ENCODE results near the gene ATP1A4. TPM values are rescaled to one million over a fixed set of nuclear protein-coding genes. Genes with fewer than 3 reads are reported as not detected.

ATP1A4 gene
- total RNA-seq, 2 donors from 2014 or later = not detected

DNA sequence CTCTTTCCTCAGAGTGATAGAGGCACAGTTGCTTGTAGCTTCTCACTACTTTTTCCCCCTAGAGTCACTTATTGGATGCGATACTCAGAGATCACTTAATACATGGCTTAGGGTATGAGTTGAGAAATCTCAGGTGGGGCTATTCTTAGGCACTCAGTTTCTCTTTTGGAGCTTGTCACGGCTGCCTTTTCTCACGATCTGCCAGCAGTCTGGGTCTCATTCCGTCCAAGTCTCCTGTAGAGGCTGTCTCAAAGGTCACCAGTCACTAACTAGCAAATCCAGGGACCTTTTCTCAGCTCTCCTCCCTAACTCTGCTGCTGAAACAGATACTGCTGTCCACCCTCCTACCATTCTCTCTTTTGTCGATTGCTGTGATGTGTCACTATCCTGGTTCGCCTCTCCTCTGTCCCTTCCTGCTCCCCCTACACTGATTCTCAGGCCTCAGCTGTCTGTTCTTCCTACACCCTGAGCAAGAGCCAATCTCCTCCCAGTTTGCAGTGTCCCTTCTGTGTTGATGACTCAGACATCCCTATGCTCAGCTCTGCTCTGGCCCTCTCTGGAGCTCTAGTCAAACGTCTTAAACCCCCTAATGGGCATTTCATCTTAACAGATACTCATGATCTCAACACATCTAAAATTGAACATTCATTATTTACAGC, 23.4 kb upstream of the ATP1A4 start:
- Mint-ChIP-seq H3K4me1 (ENCODE audit: low read depth) (no peaks in the 10 kb centered on the region), H3K4me3 (no peak overlapping the region), H3K9me3 (no peaks in the 10 kb centered on the region), H3K36me3 (ENCODE audit: insufficient read depth in 2 of 2) (no peaks in the 10 kb centered on the region), H3K27ac (no peak overlapping the region), H3K27me3 (ENCODE audit: low read depth) (peaks cover 21% of the 10 kb centered on the region)
- ATAC-seq (replicated peaks in 1 of 2) (no peak), DNase-seq (no peak)

- Mint-ChIP-seq H3K4me3 (no peak overlapping the region), H3K9me3 (no peaks in the 10 kb centered on the region), H3K36me3 (ENCODE audit: insufficient read depth in 2 of 2) (no peaks in the 10 kb centered on the region), H3K4me1 (ENCODE audit: low read depth) (no peaks in the 10 kb centered on the region), H3K27me3 (ENCODE audit: low read depth) (peaks cover 23% of the 10 kb centered on the region), H3K27ac (no peak overlapping the region)
- ATAC-seq (replicated peaks in 1 of 2) (no peak), DNase-seq (no peak)
Observed at GRCh38 chr1:160128636-160129035, 22.8 kb upstream of the ATP1A4 start.

DNA sequence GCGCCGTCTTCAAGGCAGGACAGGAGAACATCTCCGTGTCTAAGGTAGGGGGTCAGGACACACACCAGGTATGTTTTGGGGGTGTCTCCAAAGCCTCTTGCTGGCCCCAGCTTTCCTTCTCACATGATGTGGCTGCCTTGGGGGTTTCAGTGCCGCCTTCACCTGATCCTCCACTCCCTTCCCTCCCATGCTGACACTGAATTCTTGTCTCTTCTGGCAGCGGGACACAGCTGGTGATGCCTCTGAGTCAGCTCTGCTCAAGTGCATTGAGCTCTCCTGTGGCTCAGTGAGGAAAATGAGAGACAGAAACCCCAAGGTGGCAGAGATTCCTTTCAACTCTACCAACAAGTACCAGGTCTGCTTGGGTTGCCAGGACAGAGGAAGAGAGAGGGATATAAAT, 22.4 kb upstream of the ATP1A4 start:
- Mint-ChIP-seq H3K4me1 (ENCODE audit: low read depth) (no peaks in the 10 kb centered on the region), H3K36me3 (ENCODE audit: insufficient read depth in 2 of 2) (no peaks in the 10 kb centered on the region), H3K27me3 (ENCODE audit: low read depth) (peaks cover 28% of the 10 kb centered on the region), H3K9me3 (no peaks in the 10 kb centered on the region), H3K27ac (no peak overlapping the region), H3K4me3 (no peak overlapping the region)
- DNase-seq (no peak), ATAC-seq (replicated peaks in 1 of 2) (no peak)

- H3K4me3 Mint-ChIP-seq = no peak overlapping the region
- peaks cover 30% of the 10 kb centered on the region for H3K27me3 Mint-ChIP-seq (ENCODE audit: low read depth)
- DNase-seq = no peak
Observed at GRCh38 chr1:160129558-160129957, 21.8 kb upstream of the ATP1A4 start.

GRCh38 chr1:160129966-160130365, 21.4 kb upstream of the ATP1A4 start:
- ATAC-seq (replicated peaks in 1 of 2) (no peak), DNase-seq (no peak)
- Mint-ChIP-seq H3K27ac (no peak overlapping the region), H3K4me1 (ENCODE audit: low read depth) (no peaks in the 10 kb centered on the region), H3K27me3 (ENCODE audit: low read depth) (peaks cover 30% of the 10 kb centered on the region), H3K9me3 (no peaks in the 10 kb centered on the region), H3K4me3 (no peak overlapping the region), H3K36me3 (ENCODE audit: insufficient read depth in 2 of 2) (no peaks in the 10 kb centered on the region)

More at GRCh38 chr1:160129558-160129957, 21.8 kb upstream of the ATP1A4 start:
- H3K36me3 Mint-ChIP-seq (ENCODE audit: insufficient read depth in 2 of 2) = no peaks in the 10 kb centered on the region
- H3K27ac Mint-ChIP-seq = no peak overlapping the region
- ATAC-seq (replicated peaks in 1 of 2) = no peak
- no peaks in the 10 kb centered on the region for H3K4me1 Mint-ChIP-seq (ENCODE audit: low read depth)
- no peaks in the 10 kb centered on the region for H3K9me3 Mint-ChIP-seq

DNA sequence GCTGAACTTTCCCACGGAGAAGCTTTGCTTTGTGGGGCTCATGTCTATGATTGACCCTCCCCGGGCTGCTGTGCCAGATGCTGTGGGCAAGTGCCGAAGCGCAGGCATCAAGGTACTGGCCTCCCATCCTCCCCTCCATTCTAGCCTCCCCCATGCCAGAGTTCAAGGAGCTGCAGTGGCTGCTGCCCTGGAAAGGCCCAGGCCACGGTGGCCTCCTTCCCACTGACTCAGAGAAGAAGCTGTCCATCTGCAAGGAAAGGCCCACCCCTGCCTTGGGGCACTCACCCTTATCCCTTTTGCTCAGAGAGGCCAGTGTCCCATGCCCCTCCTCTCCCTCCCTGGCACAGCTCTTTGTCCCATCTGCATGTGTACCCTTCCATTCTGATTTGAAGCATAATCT, 20.9 kb upstream of the ATP1A4 start:
- no peak for DNase-seq
- Mint-ChIP-seq H3K36me3 (ENCODE audit: insufficient read depth in 2 of 2) (no peaks in the 10 kb centered on the region), H3K27me3 (ENCODE audit: low read depth) (peaks cover 30% of the 10 kb centered on the region)

DNA sequence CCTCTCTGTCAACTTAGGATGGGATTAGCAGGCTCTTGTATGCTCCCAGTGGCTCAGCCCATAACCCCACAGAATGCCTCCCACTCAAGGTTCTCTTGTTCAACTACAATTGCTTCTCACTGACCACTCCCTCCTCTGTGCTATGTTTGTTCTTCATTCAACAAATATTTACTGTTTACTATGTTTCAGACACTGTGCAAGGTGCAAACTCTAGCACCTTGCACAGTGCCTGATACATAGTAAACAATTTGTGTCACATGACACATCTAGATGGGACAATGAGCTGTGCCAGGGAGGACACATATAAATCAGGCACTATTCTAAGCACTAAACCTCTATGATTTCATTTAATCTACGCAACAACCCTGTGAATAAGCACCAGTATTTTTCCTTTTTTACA, 20.5 kb upstream of the ATP1A4 start:
- Mint-ChIP-seq H3K4me1 (ENCODE audit: low read depth) (no peaks in the 10 kb centered on the region), H3K9me3 (no peaks in the 10 kb centered on the region), H3K27ac (no peak overlapping the region), H3K36me3 (ENCODE audit: insufficient read depth in 2 of 2) (no peaks in the 10 kb centered on the region), H3K27me3 (ENCODE audit: low read depth) (peaks cover 30% of the 10 kb centered on the region), H3K4me3 (no peak overlapping the region)
- ATAC-seq (replicated peaks in 1 of 2) = no peak
- DNase-seq = no peak

More for the DNA sequence above, 20.9 kb upstream of the ATP1A4 start:
- no peak overlapping the region for H3K27ac Mint-ChIP-seq
- no peak overlapping the region for H3K4me3 Mint-ChIP-seq
- no peaks in the 10 kb centered on the region for H3K9me3 Mint-ChIP-seq
- H3K4me1 Mint-ChIP-seq (ENCODE audit: low read depth) = no peaks in the 10 kb centered on the region
- ATAC-seq (replicated peaks in 1 of 2) = no peak

DNA sequence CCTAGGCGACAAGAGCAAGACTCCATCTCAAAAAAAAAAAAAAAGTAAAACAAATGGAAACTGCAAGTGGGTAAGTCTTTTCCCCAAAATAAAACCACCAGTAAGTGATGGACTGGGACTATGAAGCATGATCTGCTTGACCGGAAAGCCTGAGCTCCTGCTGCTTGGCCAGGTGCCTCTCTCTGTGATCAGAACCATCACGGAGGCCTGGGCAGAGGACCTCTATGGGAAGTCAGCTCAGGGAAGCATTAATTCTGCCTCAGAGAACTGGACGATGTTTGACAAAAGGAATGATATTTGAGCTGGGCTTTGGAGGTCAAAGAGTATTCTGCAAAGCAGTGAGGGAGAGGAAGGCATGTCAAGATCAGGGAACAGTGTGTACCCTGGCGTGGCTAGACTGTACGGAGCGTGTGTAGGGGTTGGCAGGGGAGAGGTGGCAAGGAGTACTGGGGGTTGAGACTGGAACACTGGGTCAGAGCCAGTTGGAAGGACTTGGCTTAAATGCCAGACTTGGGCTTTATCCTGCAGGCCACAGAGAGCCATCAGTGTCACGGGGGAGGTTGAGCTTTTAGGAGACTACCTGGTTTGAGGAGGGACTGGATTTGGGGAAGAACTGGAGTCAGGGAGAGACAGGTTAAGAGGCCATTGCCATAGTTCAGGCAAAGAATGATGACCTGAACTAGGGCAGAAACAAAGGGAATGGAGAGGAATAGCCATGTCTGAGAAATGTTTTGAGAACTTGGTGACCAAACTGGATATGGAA, 19.4 kb upstream of the ATP1A4 start:
- Mint-ChIP-seq H3K27me3 (ENCODE audit: low read depth) (peaks cover 30% of the 10 kb centered on the region), H3K36me3 (ENCODE audit: insufficient read depth in 2 of 2) (no peaks in the 10 kb centered on the region), H3K4me3 (no peak overlapping the region), H3K9me3 (no peaks in the 10 kb centered on the region), H3K27ac (no peak overlapping the region), H3K4me1 (ENCODE audit: low read depth) (no peaks in the 10 kb centered on the region)
- ATAC-seq (replicated peaks in 1 of 2) (no peak), DNase-seq (no peak)

- ATAC-seq (replicated peaks in 1 of 2) = no peak
Observed at GRCh38 chr1:160133990-160134770, 17.2 kb upstream of the ATP1A4 start.

DNA sequence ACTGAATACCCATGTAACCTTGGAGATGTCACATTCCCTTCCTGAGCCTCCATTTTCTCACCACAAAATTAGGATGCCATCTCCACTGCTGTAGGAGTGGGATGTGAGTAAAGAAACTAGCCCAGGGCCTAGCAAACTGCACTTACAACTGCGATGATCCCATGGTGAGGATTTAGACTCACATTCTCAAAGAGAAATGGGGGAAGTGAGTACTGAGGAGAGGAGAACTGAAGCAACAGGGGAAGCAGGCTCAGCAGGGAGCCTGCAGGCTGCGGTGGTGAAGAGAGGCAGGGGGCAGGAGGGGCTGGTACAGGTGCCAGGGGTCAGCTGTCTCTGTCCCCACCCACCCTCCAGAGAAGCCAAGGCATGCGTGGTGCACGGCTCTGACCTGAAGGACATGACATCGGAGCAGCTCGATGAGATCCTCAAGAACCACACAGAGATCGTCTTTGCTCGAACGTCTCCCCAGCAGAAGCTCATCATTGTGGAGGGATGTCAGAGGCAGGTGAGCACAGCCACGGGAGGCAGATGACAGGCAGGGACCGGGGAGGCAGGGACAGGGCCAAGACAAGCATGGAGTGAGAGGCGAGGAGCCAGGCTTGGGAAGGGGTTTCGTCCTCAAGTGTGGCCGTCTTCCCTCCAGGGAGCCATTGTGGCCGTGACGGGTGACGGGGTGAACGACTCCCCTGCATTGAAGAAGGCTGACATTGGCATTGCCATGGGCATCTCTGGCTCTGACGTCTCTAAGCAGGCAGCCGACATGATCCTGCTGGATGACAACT, 16.4 kb upstream of the ATP1A4 start:
- DNase-seq (no peak), ATAC-seq (replicated peaks in 1 of 2) (no peak)
- Mint-ChIP-seq H3K9me3 (no peaks in the 10 kb centered on the region), H3K4me1 (ENCODE audit: low read depth) (no peaks in the 10 kb centered on the region), H3K27me3 (ENCODE audit: low read depth) (peaks cover 30% of the 10 kb centered on the region), H3K27ac (no peak overlapping the region), H3K36me3 (ENCODE audit: insufficient read depth in 2 of 2) (no peaks in the 10 kb centered on the region), H3K4me3 (no peak overlapping the region)

More at GRCh38 chr1:160133990-160134770, 17.2 kb upstream of the ATP1A4 start:
- peaks cover 30% of the 10 kb centered on the region for H3K27me3 Mint-ChIP-seq (ENCODE audit: low read depth)
- H3K4me3 Mint-ChIP-seq = no peak overlapping the region
- H3K36me3 Mint-ChIP-seq (ENCODE audit: insufficient read depth in 2 of 2) = no peaks in the 10 kb centered on the region
- H3K27ac Mint-ChIP-seq = no peak overlapping the region
- no peaks in the 10 kb centered on the region for H3K4me1 Mint-ChIP-seq (ENCODE audit: low read depth)
- no peak for DNase-seq
- H3K9me3 Mint-ChIP-seq = no peaks in the 10 kb centered on the region

DNA sequence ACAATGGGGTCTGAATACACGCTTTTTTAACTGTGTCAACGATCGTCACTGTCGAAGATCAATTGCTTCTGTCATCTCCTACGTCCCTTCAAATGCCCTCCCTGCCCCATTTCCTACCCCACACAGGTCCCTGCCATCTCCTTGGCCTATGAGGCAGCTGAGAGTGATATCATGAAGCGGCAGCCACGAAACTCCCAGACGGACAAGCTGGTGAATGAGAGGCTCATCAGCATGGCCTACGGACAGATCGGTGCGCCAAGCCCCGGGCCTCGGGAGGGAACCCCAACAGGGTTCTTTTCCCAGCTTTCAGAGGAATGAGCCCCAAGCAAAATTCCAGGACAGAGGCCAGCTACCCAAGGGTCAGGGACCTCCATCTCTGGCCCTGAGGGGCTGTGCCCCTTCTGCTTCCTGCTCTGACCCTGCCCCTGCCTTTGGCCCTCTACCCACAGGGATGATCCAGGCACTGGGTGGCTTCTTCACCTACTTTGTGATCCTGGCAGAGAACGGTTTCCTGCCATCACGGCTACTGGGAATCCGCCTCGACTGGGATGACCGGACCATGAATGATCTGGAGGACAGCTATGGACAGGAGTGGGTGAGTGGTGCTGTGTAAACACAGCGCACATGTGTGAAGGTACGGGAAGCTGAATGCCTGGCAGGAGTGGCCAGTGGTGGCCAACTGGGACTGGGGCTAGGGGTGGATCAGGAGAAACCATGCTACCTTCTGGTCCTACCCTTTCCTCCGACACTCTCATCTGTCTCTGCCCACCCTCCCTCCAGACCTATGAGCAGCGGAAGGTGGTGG, 15.1 kb upstream of the ATP1A4 start:
- no peak overlapping the region for H3K27ac Mint-ChIP-seq
- DNase-seq (no peak), ATAC-seq (replicated peaks in 1 of 2) (no peak)
- H3K4me1 Mint-ChIP-seq (ENCODE audit: low read depth) = no peaks in the 10 kb centered on the region
- H3K36me3 Mint-ChIP-seq (ENCODE audit: insufficient read depth in 2 of 2) = no peaks in the 10 kb centered on the region
- H3K9me3 Mint-ChIP-seq = no peaks in the 10 kb centered on the region
- peaks cover 24% of the 10 kb centered on the region for H3K27me3 Mint-ChIP-seq (ENCODE audit: low read depth)
- H3K4me3 Mint-ChIP-seq = no peak overlapping the region

DNA sequence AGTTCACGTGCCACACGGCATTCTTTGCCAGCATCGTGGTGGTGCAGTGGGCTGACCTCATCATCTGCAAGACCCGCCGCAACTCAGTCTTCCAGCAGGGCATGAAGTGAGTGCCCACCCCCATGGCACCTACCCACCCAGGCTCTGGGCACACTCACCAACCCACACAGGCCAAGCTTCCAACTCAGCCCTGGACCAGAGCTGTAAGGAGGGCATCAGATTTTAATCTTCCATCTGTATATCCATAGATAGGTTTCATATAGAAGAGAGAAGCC, 14.5 kb upstream of the ATP1A4 start:
- no peaks in the 10 kb centered on the region for H3K36me3 Mint-ChIP-seq (ENCODE audit: insufficient read depth in 2 of 2)
- H3K9me3 Mint-ChIP-seq = no peaks in the 10 kb centered on the region
- DNase-seq = no peak
- no peak overlapping the region for H3K4me3 Mint-ChIP-seq
- no peak for ATAC-seq (replicated peaks in 1 of 2)
- H3K4me1 Mint-ChIP-seq (ENCODE audit: low read depth) = no peaks in the 10 kb centered on the region
- peaks cover 24% of the 10 kb centered on the region for H3K27me3 Mint-ChIP-seq (ENCODE audit: low read depth)
- no peak overlapping the region for H3K27ac Mint-ChIP-seq
